Ascending aorta (tissue), 2 donors: ENCODE measurements around the gene MAP7D3. TPM values are rescaled to one million over a fixed set of nuclear protein-coding genes. Genes with fewer than 3 reads are reported as not detected.

ENCODE experiments used
- DNase-seq, 2 donors: peaks; one replicate each; pipeline ENCODE4 v3.0.0-alpha.2; 2019; ENCODE audit warnings: low spot score in 2 of 2
- H3K27ac ChIP-seq, 2 donors: fragments of 200-600 bp; sonication (generic); one replicate each; pipeline ENCODE4 v1.5.1; 2016 to 2017; ENCODE audit warnings: mild to moderate bottlenecking in 1 of 2
- H3K27me3 ChIP-seq: fragments of 200-600 bp; sonication (generic); one replicate; pipeline ENCODE4 v1.5.1; 2017
- H3K36me3 ChIP-seq, 2 donors: fragments of 200-600 bp; sonication (generic); one replicate each; pipeline ENCODE4 v1.5.1; 2016
- H3K4me1 ChIP-seq, 2 donors: fragments of 200-600 bp; sonication (generic); one replicate each; pipeline ENCODE4 v1.5.1; 2016 to 2017; ENCODE audit warnings: mild to moderate bottlenecking in 1 of 2
- H3K4me3 ChIP-seq, 2 donors: fragments of 200-600 bp; sonication (generic); one replicate each; pipeline ENCODE4 v1.5.1; 2016 to 2017; ENCODE audit warnings: mild to moderate bottlenecking in 1 of 2
- H3K9me3 ChIP-seq, 2 donors: fragments of 200-600 bp; sonication (generic); one replicate each; pipeline ENCODE4 v1.5.1; 2016
- intact Hi-C: fragments of 100-400 bp; cut with DNase I; formaldehyde crosslinking; loops from one replicate; pipeline ENCODE4 v1.15.1; 2023
- total RNA-seq: library from RNA; depleted of rRNA; stranded (reverse); fragments of >200 nt; gene quantifications from one replicate; pipeline ENCODE4 v1.1.0, GENCODE V29; 2016
- TF ChIP-seq, protein P1 (sequence below), 3 experiments: fragments of 200-600 bp in 2 of 3; fragments of 450-650 bp in 1 of 3; sonication (generic) in 2 of 3; IDR thresholded peaks; one replicate each; pipeline ENCODE4 v1.5.1; 2016 to 2019; ENCODE audit warnings: antibody characterized with exemption in 3 of 3, mild to moderate bottlenecking in 1 of 3, moderate library complexity in 1 of 3

The MAP7D3 gene
- total RNA-seq, 1 donor from 2014 or later: 7.9 TPM

GRCh38 chrX:136198010-136198409 lies 53.2 kb downstream of the MAP7D3 start:
- TF ChIP-seq, protein P1, sequence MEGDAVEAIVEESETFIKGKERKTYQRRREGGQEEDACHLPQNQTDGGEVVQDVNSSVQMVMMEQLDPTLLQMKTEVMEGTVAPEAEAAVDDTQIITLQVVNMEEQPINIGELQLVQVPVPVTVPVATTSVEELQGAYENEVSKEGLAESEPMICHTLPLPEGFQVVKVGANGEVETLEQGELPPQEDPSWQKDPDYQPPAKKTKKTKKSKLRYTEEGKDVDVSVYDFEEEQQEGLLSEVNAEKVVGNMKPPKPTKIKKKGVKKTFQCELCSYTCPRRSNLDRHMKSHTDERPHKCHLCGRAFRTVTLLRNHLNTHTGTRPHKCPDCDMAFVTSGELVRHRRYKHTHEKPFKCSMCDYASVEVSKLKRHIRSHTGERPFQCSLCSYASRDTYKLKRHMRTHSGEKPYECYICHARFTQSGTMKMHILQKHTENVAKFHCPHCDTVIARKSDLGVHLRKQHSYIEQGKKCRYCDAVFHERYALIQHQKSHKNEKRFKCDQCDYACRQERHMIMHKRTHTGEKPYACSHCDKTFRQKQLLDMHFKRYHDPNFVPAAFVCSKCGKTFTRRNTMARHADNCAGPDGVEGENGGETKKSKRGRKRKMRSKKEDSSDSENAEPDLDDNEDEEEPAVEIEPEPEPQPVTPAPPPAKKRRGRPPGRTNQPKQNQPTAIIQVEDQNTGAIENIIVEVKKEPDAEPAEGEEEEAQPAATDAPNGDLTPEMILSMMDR (IDR thresholded peaks at IDR 0.05): no peak
- DNase-seq: no peak
- Histone ChIP-seq H3K27me3 (no peaks in the 10 kb centered on the region), H3K4me1 (peaks cover 2 to 15% of the 10 kb centered on the region in 2 donors), H3K36me3 (no peaks in the 10 kb centered on the region), H3K9me3 (no peaks in the 10 kb centered on the region), H3K4me3 (peak overlapping the region; percentile 7 to 57), H3K27ac (peak overlapping the region; percentile 59 to 85)
- intact Hi-C loops: no loop called here

DNA sequence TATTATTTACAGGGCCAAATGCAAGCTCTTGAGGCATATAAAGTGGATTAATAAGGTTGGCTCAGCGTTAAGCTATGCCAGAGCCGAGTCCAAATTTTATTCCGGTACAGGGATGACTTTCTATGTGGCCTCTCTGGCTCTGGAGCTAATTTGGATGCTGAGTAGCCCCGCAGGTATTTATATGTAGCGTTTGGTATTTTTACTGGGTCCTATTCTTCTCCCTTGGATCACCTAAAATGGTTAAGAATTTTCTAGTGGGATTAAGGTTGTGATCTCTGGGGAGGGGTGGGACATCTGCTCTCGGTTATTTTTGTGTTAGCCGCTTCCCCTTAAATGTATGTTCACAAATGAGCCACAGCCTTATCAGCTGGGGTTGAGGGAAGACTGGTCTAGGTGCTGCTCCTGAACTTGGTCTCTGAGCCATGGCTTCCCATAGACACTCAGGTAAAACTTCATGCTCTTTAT lies 54.5 kb downstream of the MAP7D3 start:
- Histone ChIP-seq H3K27me3 (no peaks in the 10 kb centered on the region), H3K9me3 (no peaks in the 10 kb centered on the region), H3K27ac (peak overlapping the region; percentile 59 to 85), H3K4me1 (peaks cover 0 to 18% of the 10 kb centered on the region in 2 donors), H3K4me3 (peak overlapping the region in 1 of 2 donors; percentile 57), H3K36me3 (no peaks in the 10 kb centered on the region)
- TF ChIP-seq, protein P1 (IDR thresholded peaks at IDR 0.05): no peak
- no peak for DNase-seq
- intact Hi-C loops: no loop called here

DNA sequence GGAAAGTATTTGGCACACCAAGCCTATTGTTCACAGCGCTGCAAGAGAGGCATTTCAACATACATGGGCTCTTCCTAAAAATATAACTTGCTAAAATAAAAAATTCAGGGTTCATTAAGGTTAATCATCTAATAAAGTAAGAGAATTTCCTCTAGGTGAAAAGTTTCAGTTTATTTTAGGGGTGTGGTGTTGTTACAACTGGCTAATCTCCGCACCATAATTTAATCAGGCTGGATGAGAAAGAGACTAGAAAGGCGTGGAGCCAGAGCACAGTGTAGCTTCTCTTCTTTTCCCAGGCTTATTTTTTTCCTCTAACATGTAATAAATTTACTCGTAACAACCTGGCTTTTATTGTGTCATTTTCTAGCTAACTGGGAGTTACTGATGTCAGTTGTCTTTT lies 56.0 kb downstream of the MAP7D3 start:
- H3K4me3 ChIP-seq: no peak overlapping the region
- H3K27ac ChIP-seq: peak overlapping the region; percentile 59 to 85
- intact Hi-C loops: no loop called here

GRCh38 chrX:136194536-136194935 lies 56.7 kb downstream of the MAP7D3 start:
- TF ChIP-seq, protein P1 (IDR thresholded peaks at IDR 0.05): no peak
- intact Hi-C loops: no loop called here
- peaks cover 0 to 28% of the 10 kb centered on the region in 2 donors for H3K4me1 ChIP-seq

More for the DNA sequence above, 56.0 kb downstream of the MAP7D3 start:
- H3K9me3 ChIP-seq: no peaks in the 10 kb centered on the region
- DNase-seq: no peak
- H3K27me3 ChIP-seq: no peaks in the 10 kb centered on the region
- H3K36me3 ChIP-seq: no peaks in the 10 kb centered on the region
- H3K4me1 ChIP-seq: peaks cover 0 to 23% of the 10 kb centered on the region in 2 donors
- TF ChIP-seq, protein P1 (IDR thresholded peaks at IDR 0.05): no peak

GRCh38 chrX:136193771-136194170 lies 57.4 kb downstream of the MAP7D3 start:
- H3K27ac ChIP-seq: peak overlapping the region; percentile 65
- no peaks in the 10 kb centered on the region for H3K27me3 ChIP-seq
- no peak for DNase-seq
- intact Hi-C loops: loop anchor here (2.0 kb wide), 1 partner anchor 15 kb away; no protein-coding TSS in a partner anchor
- H3K36me3 ChIP-seq: no peaks in the 10 kb centered on the region
- H3K4me1 ChIP-seq: peaks cover 0 to 31% of the 10 kb centered on the region in 2 donors
- H3K9me3 ChIP-seq: no peaks in the 10 kb centered on the region
- TF ChIP-seq, protein P1 (IDR thresholded peaks at IDR 0.05): no peak
- H3K4me3 ChIP-seq: no peak overlapping the region

More at GRCh38 chrX:136194536-136194935, 56.7 kb downstream of the MAP7D3 start:
- H3K36me3 ChIP-seq: no peaks in the 10 kb centered on the region
- no peak overlapping the region for H3K4me3 ChIP-seq
- no peaks in the 10 kb centered on the region for H3K27me3 ChIP-seq
- no peaks in the 10 kb centered on the region for H3K9me3 ChIP-seq
- no peak for DNase-seq
- H3K27ac ChIP-seq: peak overlapping the region; percentile 59 to 85
